SU-DHL-6 (cell line): ENCODE measurements around the gene PDE3A.

Source experiments
- H2AFZ ChIP-seq: fragments of 200-600 bp; sonication (generic); 2 replicates; pipeline ENCODE4 v1.6.1; 2014; ENCODE audit warnings: low read depth, mild to moderate bottlenecking, moderate library complexity, mixed read lengths, antibody characterized with exemption, low read length; ENCODE audit not compliant: severe bottlenecking
- H3F3A ChIP-seq: fragments of 200-600 bp; shearing (Covaris generic); 2 replicates; pipeline ENCODE4 v1.6.0; 2016; ENCODE audit warnings: antibody characterized with exemption, mild to moderate bottlenecking; ENCODE audit not compliant: insufficient read depth
- H3K27ac ChIP-seq: fragments of 200-600 bp; sonication (generic); 2 replicates; pipeline ENCODE4 v1.5.1; 2016; ENCODE audit warnings: low read depth, mild to moderate bottlenecking, low read length, moderate library complexity, mixed read lengths
- H3K27me3 ChIP-seq: fragments of 200-600 bp; sonication (generic), shearing (Covaris generic); 2 replicates; pipeline ENCODE4 v1.6.0; 2014; ENCODE audit warnings: mild to moderate bottlenecking, low read length
- H3K36me3 ChIP-seq: fragments of 200-600 bp; sonication (generic); 2 replicates; pipeline ENCODE4 v1.6.1; 2014; ENCODE audit warnings: mild to moderate bottlenecking, low read length, mixed read lengths
- H3K4me2 ChIP-seq: fragments of 300-600, 200-600 bp; shearing (Covaris generic), sonication (generic); 2 replicates; pipeline ENCODE4 v1.6.0; 2014; ENCODE audit warnings: low read length, low read depth, mild to moderate bottlenecking; ENCODE audit not compliant: poor library complexity, severe bottlenecking
- H3K4me3 ChIP-seq: fragments of 200-600 bp; sonication (generic); 2 replicates; pipeline ENCODE4 v1.5.1; 2014; ENCODE audit warnings: antibody characterized with exemption, low read length, mild to moderate bottlenecking, mixed read lengths; ENCODE audit not compliant: insufficient read depth, poor library complexity, severe bottlenecking
- H3K79me2 ChIP-seq: fragments of 200-600 bp; sonication (generic); 2 replicates; pipeline ENCODE4 v1.6.1; 2014; ENCODE audit warnings: mild to moderate bottlenecking, low read length, moderate library complexity; ENCODE audit not compliant: insufficient read depth
- H3K9ac ChIP-seq: fragments of 200-600 bp; sonication (generic); 2 replicates; pipeline ENCODE4 v1.7.0; 2014; ENCODE audit warnings: mild to moderate bottlenecking, low read length
- H3K9me2 ChIP-seq: fragments of 200-600 bp; sonication (generic); replicated peaks from 2 replicates; pipeline ENCODE4 v1.6.1; 2014; ENCODE audit warnings: low read length; ENCODE audit not compliant: insufficient read depth
- H3K9me3 ChIP-seq: fragments of 200-600 bp; sonication (generic); 2 replicates; pipeline ENCODE4 v1.6.1; 2014; ENCODE audit warnings: low read length, mixed read lengths; ENCODE audit not compliant: insufficient read depth
- H4K20me1 ChIP-seq: fragments of 200-600 bp; sonication (generic); 2 replicates; pipeline ENCODE4 v1.6.1; 2014; ENCODE audit warnings: low read depth, mild to moderate bottlenecking, antibody characterized with exemption, low read length, moderate library complexity, mixed read lengths
- CTCF ChIP-seq: fragments of 200-600 bp; sonication (generic); IDR thresholded peaks from one replicate; pipeline ENCODE4 v1.5.1; 2017; ENCODE audit warnings: antibody characterized with exemption, mild to moderate bottlenecking, low read length, moderate library complexity; ENCODE audit not compliant: insufficient read depth, poor library complexity, severe bottlenecking
- EZH2phosphoT487 ChIP-seq: fragments of 200-600 bp; sonication (generic), shearing (Covaris generic); conservative IDR thresholded peaks from 2 replicates; pipeline ENCODE4 v1.6.1; 2018; ENCODE audit warnings: mild to moderate bottlenecking, antibody characterized with exemption, low read length, moderate library complexity, mixed read lengths

The PDE3A gene

DNA sequence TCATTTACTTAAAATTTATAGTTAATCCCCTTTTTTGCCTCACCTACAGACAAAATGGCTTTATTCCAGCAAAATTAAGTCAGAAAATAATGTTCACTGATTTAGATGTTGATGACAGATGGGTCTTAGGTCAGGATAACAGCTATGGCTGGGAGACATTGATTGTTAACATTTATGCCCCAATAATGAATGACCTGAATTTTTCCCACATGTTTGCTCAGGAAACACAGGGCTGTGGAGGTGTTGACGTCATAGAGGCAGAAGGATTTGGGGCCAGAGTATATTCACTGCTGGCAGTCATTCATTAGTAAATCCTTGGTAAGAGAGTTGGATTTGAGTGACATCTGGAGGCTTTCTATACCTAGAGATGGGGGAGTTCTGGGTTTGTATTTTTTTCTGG lies 121.3 kb downstream of the PDE3A start:
- H3K27ac ChIP-seq, result no peak overlapping the region
- no peaks in the 10 kb centered on the region for H3K27me3 ChIP-seq
- no peak overlapping the region for H2AFZ ChIP-seq
- H3K9me3 ChIP-seq, result no peaks in the 10 kb centered on the region
- H3K79me2 ChIP-seq, result no peaks in the 10 kb centered on the region
- no peaks in the 10 kb centered on the region for H4K20me1 ChIP-seq
- no peaks in the 10 kb centered on the region for H3K36me3 ChIP-seq
- H3K4me2 ChIP-seq, result no peak overlapping the region
- H3K9me2 ChIP-seq, result no peaks in the 10 kb centered on the region
- H3F3A ChIP-seq, result no peaks in the 10 kb centered on the region
- no peak overlapping the region for H3K4me3 ChIP-seq
- TF ChIP-seq EZH2phosphoT487 (no peak), CTCF (no peak)
- no peak overlapping the region for H3K9ac ChIP-seq

DNA sequence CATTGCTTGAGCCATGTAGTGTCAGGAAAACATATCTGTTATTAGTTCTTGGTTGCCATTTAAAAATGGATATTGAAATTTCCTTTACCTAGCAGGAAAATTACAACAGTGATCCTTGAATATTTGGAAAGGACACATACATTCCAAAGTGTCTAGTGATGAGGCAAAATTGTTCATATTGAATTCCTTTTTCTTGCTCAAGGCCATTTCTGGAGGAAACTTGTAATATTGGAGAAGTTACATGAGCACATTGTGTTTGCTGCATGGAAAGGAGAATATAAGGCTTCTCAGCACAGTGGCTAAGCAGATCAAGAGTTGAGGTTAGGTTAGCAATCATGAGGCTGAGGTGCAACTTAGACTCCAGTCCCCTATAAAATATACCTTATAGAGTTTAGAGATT lies 121.9 kb downstream of the PDE3A start:
- Histone ChIP-seq H3K27me3 (no peaks in the 10 kb centered on the region), H3F3A (no peaks in the 10 kb centered on the region), H3K9ac (no peak overlapping the region), H3K27ac (no peak overlapping the region), H2AFZ (no peak overlapping the region), H3K79me2 (no peaks in the 10 kb centered on the region), H3K4me2 (no peak overlapping the region), H3K4me3 (no peak overlapping the region), H3K9me3 (no peaks in the 10 kb centered on the region), H3K9me2 (no peaks in the 10 kb centered on the region), H4K20me1 (no peaks in the 10 kb centered on the region), H3K36me3 (no peaks in the 10 kb centered on the region)
- TF ChIP-seq CTCF (no peak), EZH2phosphoT487 (no peak)

- no peaks in the 10 kb centered on the region for H3F3A ChIP-seq
- H3K27ac ChIP-seq, result no peak overlapping the region
- no peaks in the 10 kb centered on the region for H3K79me2 ChIP-seq
Observed at GRCh38 chr12:20491290-20491689, 123.0 kb downstream of the PDE3A start.

More at GRCh38 chr12:20491290-20491689, 123.0 kb downstream of the PDE3A start:
- Histone ChIP-seq H3K9me2 (no peaks in the 10 kb centered on the region), H3K27me3 (no peaks in the 10 kb centered on the region), H3K4me2 (no peak overlapping the region), H4K20me1 (no peaks in the 10 kb centered on the region), H3K9ac (no peak overlapping the region), H3K36me3 (no peaks in the 10 kb centered on the region), H3K4me3 (no peak overlapping the region), H2AFZ (no peak overlapping the region), H3K9me3 (no peaks in the 10 kb centered on the region)
- TF ChIP-seq EZH2phosphoT487 (no peak), CTCF (no peak)
